HL-60 (cell line): ENCODE results near the gene HS6ST2.

Source experiments
- DNase-seq, 2 experiments: peaks; one replicate each; pipeline ENCODE4 v3.0.0-alpha.2; 2010 to 2020; ENCODE audit warnings: low read depth in 1 of 2, low spot score in 1 of 2
- H3K27ac ChIP-seq: fragments of 250-450 bp; sonication (Bioruptor Pico); replicated peaks from 2 replicates; pipeline ENCODE4 v1.5.1; 2020; ENCODE audit warnings: mild to moderate bottlenecking, moderate library complexity
- H3K27me3 ChIP-seq: fragments of 250-450 bp; sonication (Bioruptor Pico); 2 replicates; pipeline ENCODE4 v1.5.1; 2021; ENCODE audit warnings: mild to moderate bottlenecking, moderate library complexity; ENCODE audit not compliant: insufficient read depth, poor library complexity, severe bottlenecking
- H3K4me3 ChIP-seq: replicated peaks from 2 replicates; pipeline ENCODE4 v1.5.1; 2011; ENCODE audit warnings: mild to moderate bottlenecking, control low read depth, low read length; ENCODE audit not compliant: insufficient read depth
- GABPA ChIP-seq: IDR thresholded peaks from 2 replicates; pipeline ENCODE4 v1.6.1; 2012; ENCODE audit warnings: low read depth
- POLR2AphosphoS5 ChIP-seq: IDR thresholded peaks from 2 replicates; pipeline ENCODE4 v1.6.1; 2012; ENCODE audit warnings: low read depth
- SPI1 ChIP-seq: IDR thresholded peaks from 2 replicates; pipeline ENCODE4 v1.6.1; 2012; ENCODE audit warnings: low read depth, mild to moderate bottlenecking, borderline replicate concordance
- TF ChIP-seq, protein P1 (sequence below): IDR thresholded peaks from 2 replicates; pipeline ENCODE4 v1.6.1; 2012; ENCODE audit warnings: low read depth; ENCODE audit not compliant: insufficient replicate concordance
- TF ChIP-seq, protein P2 (sequence below): IDR thresholded peaks from one replicate; pipeline ENCODE4 v1.5.1; 2011; ENCODE audit warnings: low read length, control low read depth, inconsistent platforms; ENCODE audit not compliant: insufficient read depth

Gene HS6ST2

DNA sequence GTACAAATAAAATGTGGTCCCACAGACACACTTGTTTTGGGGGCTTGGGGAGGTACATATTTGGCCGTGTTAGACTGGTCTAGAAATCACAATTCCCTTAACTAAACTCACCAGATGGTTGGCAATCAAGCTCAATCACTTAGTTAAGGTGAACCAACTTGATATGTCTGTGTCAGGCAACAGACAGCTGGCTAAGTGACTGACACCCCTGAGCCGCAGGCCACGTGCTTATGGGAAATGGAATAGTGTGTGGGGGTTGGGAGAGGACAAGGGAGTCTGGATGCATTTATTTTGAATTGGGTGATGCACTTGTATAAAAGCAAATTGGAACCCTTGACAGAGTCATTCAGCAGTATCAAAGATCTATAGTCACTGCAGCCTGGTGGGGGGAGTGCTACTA is 209.0 kb downstream of the HS6ST2 start:
- H3K27ac ChIP-seq: no peak overlapping the region
- no peak for DNase-seq
- no peak overlapping the region for H3K4me3 ChIP-seq
- no peak for TF ChIP-seq SPI1
- TF ChIP-seq GABPA: no peak
- TF ChIP-seq, protein P1, sequence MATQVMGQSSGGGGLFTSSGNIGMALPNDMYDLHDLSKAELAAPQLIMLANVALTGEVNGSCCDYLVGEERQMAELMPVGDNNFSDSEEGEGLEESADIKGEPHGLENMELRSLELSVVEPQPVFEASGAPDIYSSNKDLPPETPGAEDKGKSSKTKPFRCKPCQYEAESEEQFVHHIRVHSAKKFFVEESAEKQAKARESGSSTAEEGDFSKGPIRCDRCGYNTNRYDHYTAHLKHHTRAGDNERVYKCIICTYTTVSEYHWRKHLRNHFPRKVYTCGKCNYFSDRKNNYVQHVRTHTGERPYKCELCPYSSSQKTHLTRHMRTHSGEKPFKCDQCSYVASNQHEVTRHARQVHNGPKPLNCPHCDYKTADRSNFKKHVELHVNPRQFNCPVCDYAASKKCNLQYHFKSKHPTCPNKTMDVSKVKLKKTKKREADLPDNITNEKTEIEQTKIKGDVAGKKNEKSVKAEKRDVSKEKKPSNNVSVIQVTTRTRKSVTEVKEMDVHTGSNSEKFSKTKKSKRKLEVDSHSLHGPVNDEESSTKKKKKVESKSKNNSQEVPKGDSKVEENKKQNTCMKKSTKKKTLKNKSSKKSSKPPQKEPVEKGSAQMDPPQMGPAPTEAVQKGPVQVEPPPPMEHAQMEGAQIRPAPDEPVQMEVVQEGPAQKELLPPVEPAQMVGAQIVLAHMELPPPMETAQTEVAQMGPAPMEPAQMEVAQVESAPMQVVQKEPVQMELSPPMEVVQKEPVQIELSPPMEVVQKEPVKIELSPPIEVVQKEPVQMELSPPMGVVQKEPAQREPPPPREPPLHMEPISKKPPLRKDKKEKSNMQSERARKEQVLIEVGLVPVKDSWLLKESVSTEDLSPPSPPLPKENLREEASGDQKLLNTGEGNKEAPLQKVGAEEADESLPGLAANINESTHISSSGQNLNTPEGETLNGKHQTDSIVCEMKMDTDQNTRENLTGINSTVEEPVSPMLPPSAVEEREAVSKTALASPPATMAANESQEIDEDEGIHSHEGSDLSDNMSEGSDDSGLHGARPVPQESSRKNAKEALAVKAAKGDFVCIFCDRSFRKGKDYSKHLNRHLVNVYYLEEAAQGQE: no peak
- TF ChIP-seq POLR2AphosphoS5: no peak
- TF ChIP-seq, protein P2, sequence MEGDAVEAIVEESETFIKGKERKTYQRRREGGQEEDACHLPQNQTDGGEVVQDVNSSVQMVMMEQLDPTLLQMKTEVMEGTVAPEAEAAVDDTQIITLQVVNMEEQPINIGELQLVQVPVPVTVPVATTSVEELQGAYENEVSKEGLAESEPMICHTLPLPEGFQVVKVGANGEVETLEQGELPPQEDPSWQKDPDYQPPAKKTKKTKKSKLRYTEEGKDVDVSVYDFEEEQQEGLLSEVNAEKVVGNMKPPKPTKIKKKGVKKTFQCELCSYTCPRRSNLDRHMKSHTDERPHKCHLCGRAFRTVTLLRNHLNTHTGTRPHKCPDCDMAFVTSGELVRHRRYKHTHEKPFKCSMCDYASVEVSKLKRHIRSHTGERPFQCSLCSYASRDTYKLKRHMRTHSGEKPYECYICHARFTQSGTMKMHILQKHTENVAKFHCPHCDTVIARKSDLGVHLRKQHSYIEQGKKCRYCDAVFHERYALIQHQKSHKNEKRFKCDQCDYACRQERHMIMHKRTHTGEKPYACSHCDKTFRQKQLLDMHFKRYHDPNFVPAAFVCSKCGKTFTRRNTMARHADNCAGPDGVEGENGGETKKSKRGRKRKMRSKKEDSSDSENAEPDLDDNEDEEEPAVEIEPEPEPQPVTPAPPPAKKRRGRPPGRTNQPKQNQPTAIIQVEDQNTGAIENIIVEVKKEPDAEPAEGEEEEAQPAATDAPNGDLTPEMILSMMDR: no peak
- no peaks in the 10 kb centered on the region for H3K27me3 ChIP-seq

DNA sequence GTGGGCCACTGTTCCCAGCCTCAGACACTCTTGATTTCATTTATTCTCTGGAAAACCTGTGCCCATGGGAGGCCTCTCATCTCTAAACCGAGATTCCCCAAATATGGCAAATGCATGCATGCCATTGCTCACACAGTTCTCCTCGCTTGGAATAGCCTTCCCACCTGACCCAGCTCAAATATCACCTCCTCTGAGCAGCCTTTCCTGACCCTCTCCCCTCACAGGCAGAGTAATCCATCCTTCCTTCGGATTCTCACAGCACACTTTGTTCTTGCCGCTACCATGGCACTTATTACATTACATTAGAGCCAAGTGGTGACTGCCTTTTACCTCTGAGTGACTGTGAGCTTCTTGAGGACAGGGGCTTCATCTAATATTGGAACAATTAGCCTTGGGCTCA is 209.5 kb downstream of the HS6ST2 start:
- DNase-seq: no peak
- Histone ChIP-seq H3K27ac (no peak overlapping the region), H3K4me3 (no peak overlapping the region), H3K27me3 (no peaks in the 10 kb centered on the region)
- TF ChIP-seq POLR2AphosphoS5 (no peak), GABPA (no peak), SPI1 (no peak)
- TF ChIP-seq, protein P2: no peak
- TF ChIP-seq, protein P1: no peak

DNA sequence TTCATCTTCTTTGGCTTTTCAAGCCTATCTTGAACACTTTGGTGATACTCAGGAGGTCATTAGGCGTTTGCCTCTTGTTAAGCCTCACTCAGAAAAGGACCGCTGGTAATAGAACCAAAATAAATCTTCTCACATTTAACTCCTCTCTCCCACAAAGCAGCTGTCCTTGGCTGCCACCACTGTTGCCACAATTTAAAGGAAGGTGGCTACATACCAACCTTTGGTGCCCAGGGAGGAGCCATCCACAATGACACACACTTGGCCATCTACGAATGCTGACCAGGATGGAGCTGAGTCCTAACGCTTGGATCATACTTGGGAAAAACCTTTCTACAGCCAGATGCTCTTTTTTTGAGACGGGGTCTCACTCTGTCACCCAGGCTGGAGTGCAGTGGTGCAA is 210.2 kb downstream of the HS6ST2 start:
- no peaks in the 10 kb centered on the region for H3K27me3 ChIP-seq
- no peak overlapping the region for H3K4me3 ChIP-seq
- DNase-seq: no peak
- TF ChIP-seq, protein P2: no peak
- TF ChIP-seq POLR2AphosphoS5: no peak
- no peak overlapping the region for H3K27ac ChIP-seq

DNA sequence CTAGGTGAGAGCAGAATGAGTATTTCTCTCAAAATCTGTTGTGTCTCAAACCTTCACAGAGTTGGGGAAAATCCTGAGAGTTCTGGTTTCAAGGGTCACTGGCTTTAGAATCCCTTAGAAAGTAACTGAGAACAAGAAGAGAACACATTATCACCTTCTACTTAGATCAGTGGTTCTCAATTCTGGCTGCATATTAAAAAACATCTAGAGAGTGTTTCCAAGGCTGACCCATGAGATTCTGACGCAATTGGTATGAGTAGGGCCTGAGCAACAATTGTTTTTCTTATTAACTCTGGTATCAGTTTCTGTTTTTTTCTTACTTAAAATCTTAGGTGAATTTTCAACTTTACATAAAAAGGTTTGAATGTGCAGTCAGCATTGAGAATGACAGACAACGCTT is 212.8 kb downstream of the HS6ST2 start:
- Histone ChIP-seq H3K27me3 (no peaks in the 10 kb centered on the region), H3K27ac (no peak overlapping the region), H3K4me3 (no peak overlapping the region)
- DNase-seq: no peak
- TF ChIP-seq, protein P2: no peak
- no peak for TF ChIP-seq POLR2AphosphoS5
- TF ChIP-seq GABPA: no peak
- TF ChIP-seq SPI1: no peak
- TF ChIP-seq, protein P1: no peak
